Loucy (cell line): ENCODE data around the gene OBI1.
A peak's percentile ranks its signal among the peaks of the same experiment; 100 is the strongest.

Source experiments
- H2AFZ ChIP-seq: fragments of 200-600 bp; sonication (generic); 2 replicates; pipeline ENCODE4 v1.6.0; 2016; ENCODE audit warnings: antibody characterized with exemption, mild to moderate bottlenecking, low read length, moderate library complexity
- H3F3A ChIP-seq: fragments of 200-600 bp; 2 replicates; pipeline ENCODE4 v1.6.0; 2016; ENCODE audit warnings: antibody characterized with exemption, low read depth, mild to moderate bottlenecking
- H3K27me3 ChIP-seq: fragments of 200-600 bp; sonication (generic); 2 replicates; pipeline ENCODE4 v1.6.1; 2014; ENCODE audit warnings: low read length, mild to moderate bottlenecking; ENCODE audit not compliant: insufficient read depth, poor library complexity, severe bottlenecking
- H3K36me3 ChIP-seq: fragments of 200-600 bp; sonication (generic); 2 replicates; pipeline ENCODE4 v1.6.1; 2016; ENCODE audit warnings: low read length; ENCODE audit not compliant: insufficient read depth
- H3K4me1 ChIP-seq: fragments of 200-600 bp; sonication (generic); 2 replicates; pipeline ENCODE4 v1.5.1; 2014; ENCODE audit warnings: low read length, mild to moderate bottlenecking; ENCODE audit not compliant: insufficient read depth, poor library complexity, severe bottlenecking
- H3K4me2 ChIP-seq: fragments of 200-600 bp; sonication (generic); 2 replicates; pipeline ENCODE4 v1.6.0; 2014; ENCODE audit warnings: antibody characterized with exemption, low read length, low read depth, mild to moderate bottlenecking; ENCODE audit not compliant: poor library complexity, severe bottlenecking
- H3K4me3 ChIP-seq: fragments of 200-600 bp; sonication (generic); 2 replicates; pipeline ENCODE4 v1.5.1; 2014; ENCODE audit warnings: low read length, mild to moderate bottlenecking, mixed read lengths; ENCODE audit not compliant: poor library complexity, severe bottlenecking
- H3K79me2 ChIP-seq: fragments of 200-600 bp; sonication (generic); 2 replicates; pipeline ENCODE4 v1.6.1; 2014; ENCODE audit warnings: low read length; ENCODE audit not compliant: insufficient read depth
- H3K9ac ChIP-seq: fragments of 200-600 bp; sonication (generic); 2 replicates; pipeline ENCODE4 v1.6.0; 2014; ENCODE audit warnings: mild to moderate bottlenecking, low read depth, low read length, moderate library complexity; ENCODE audit not compliant: poor library complexity, severe bottlenecking
- H3K9me2 ChIP-seq: fragments of 200-600 bp; sonication (generic); replicated peaks from 2 replicates; pipeline ENCODE4 v1.6.1; 2016; ENCODE audit warnings: low read depth, low read length, mixed read lengths
- H3K9me3 ChIP-seq: fragments of 200-600 bp; sonication (generic); 2 replicates; pipeline ENCODE4 v1.6.1; 2014; ENCODE audit warnings: mild to moderate bottlenecking, antibody characterized with exemption, low read length, low read depth; ENCODE audit not compliant: insufficient read depth
- H4K20me1 ChIP-seq: fragments of 200-600 bp; sonication (generic); 2 replicates; pipeline ENCODE4 v1.6.0; 2014; ENCODE audit warnings: antibody characterized with exemption, low read length, mild to moderate bottlenecking; ENCODE audit not compliant: insufficient read depth, poor library complexity, severe bottlenecking
- EZH2phosphoT487 ChIP-seq: fragments of 200-600 bp; IDR thresholded peaks from 2 replicates; pipeline ENCODE4 v1.6.1; 2018; ENCODE audit warnings: antibody characterized with exemption, mild to moderate bottlenecking, moderate library complexity, borderline replicate concordance
- TF ChIP-seq, protein P1 (sequence below): fragments of 200-600 bp; sonication (generic); conservative IDR thresholded peaks from 2 replicates; pipeline ENCODE4 v1.5.1; 2014; ENCODE audit warnings: mild to moderate bottlenecking, antibody characterized with exemption, low read length

Gene OBI1

DNA sequence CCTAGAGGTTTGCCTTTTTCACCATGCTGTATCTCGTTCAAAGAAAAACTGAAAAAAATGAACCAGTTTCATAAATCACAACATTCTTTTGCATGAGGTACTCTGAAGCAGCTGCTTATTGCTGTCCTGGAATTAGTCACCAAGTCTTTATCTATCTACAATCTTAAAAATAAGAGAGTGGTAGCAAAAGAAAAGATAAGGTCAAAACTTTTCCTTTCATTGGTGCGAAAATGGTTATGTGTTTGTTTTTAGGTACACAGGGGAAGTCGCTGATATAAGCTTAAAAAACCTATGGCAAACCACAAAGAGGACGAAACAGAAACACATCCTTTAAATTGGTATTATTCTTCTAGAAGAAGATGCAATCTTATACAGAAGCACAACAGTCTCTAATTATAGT lies 20.7 kb downstream of the OBI1 start:
- peaks cover 85% of the 10 kb centered on the region for H3K36me3 ChIP-seq
- no peaks in the 10 kb centered on the region for H3K9me2 ChIP-seq

DNA sequence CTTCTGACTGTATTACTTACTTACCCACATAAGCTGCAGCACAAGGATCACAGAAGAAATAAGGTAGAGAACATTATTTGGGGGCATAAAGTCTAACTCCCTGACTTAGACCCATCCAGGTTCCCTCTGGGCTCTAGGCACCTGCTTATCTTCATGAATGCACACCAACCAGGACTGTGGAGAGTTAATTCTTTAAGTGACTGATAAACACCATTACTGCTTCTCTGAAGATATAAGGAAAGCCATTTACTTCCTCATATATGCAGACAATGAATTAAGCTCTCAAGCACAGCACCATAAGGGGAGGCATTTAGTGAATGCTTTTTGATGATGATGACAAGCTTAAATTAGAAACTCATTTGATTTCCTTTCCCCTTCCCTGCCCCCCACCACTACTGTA lies 22.5 kb downstream of the OBI1 start:
- Histone ChIP-seq H3K27me3 (no peaks in the 10 kb centered on the region), H4K20me1 (peaks cover 36% of the 10 kb centered on the region)

More for the DNA sequence above, 20.7 kb downstream of the OBI1 start:
- Histone ChIP-seq H4K20me1 (peaks cover 49% of the 10 kb centered on the region), H3K9me3 (no peaks in the 10 kb centered on the region), H3K9ac (no peak overlapping the region), H3F3A (peaks cover 12% of the 10 kb centered on the region), H3K4me3 (no peak overlapping the region), H3K27me3 (no peaks in the 10 kb centered on the region), H2AFZ (no peak overlapping the region), H3K4me1 (peaks cover 31% of the 10 kb centered on the region), H3K4me2 (peak overlapping the region; percentile 38), H3K79me2 (peaks cover 60% of the 10 kb centered on the region)
- TF ChIP-seq, protein P1, sequence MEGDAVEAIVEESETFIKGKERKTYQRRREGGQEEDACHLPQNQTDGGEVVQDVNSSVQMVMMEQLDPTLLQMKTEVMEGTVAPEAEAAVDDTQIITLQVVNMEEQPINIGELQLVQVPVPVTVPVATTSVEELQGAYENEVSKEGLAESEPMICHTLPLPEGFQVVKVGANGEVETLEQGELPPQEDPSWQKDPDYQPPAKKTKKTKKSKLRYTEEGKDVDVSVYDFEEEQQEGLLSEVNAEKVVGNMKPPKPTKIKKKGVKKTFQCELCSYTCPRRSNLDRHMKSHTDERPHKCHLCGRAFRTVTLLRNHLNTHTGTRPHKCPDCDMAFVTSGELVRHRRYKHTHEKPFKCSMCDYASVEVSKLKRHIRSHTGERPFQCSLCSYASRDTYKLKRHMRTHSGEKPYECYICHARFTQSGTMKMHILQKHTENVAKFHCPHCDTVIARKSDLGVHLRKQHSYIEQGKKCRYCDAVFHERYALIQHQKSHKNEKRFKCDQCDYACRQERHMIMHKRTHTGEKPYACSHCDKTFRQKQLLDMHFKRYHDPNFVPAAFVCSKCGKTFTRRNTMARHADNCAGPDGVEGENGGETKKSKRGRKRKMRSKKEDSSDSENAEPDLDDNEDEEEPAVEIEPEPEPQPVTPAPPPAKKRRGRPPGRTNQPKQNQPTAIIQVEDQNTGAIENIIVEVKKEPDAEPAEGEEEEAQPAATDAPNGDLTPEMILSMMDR = no peak
- TF ChIP-seq EZH2phosphoT487 = no peak

DNA sequence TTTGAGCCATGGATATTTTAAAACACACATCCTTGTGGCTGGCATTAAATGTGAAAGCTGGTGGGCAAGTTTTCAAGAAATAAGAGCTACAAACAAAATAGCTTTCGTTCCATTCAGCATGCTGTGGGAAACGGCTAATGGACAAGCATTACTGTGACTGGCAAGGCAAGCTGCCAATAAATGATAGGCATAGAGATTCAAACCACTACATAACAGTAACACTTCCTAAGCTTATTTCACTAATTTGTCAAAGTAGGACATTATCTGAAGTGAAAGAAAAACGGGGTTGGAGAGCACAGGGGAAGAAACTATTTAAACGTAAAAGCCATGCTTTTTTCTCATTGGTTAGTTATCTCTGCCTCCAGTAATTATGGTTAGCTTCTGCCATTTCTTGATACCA lies 26.0 kb downstream of the OBI1 start:
- Histone ChIP-seq H3K9ac (no peak overlapping the region), H3F3A (peaks cover 4% of the 10 kb centered on the region), H3K36me3 (peaks cover 87% of the 10 kb centered on the region), H3K4me2 (no peak overlapping the region), H3K4me1 (peaks cover 45% of the 10 kb centered on the region), H3K9me2 (no peaks in the 10 kb centered on the region), H3K79me2 (peaks cover 60% of the 10 kb centered on the region), H4K20me1 (peaks cover 43% of the 10 kb centered on the region), H3K4me3 (no peak overlapping the region), H3K27me3 (no peaks in the 10 kb centered on the region), H3K9me3 (no peaks in the 10 kb centered on the region), H2AFZ (no peak overlapping the region)
- no peak for TF ChIP-seq EZH2phosphoT487
- TF ChIP-seq, protein P1 = no peak

More for the DNA sequence above, 22.5 kb downstream of the OBI1 start:
- H2AFZ ChIP-seq = no peak overlapping the region
- no peak overlapping the region for H3K9ac ChIP-seq
- H3F3A ChIP-seq = peaks cover 12% of the 10 kb centered on the region
- peaks cover 32% of the 10 kb centered on the region for H3K4me1 ChIP-seq
- H3K9me2 ChIP-seq = no peaks in the 10 kb centered on the region
- H3K36me3 ChIP-seq = peaks cover 88% of the 10 kb centered on the region
- H3K9me3 ChIP-seq = no peaks in the 10 kb centered on the region
- no peak overlapping the region for H3K4me2 ChIP-seq
- peaks cover 53% of the 10 kb centered on the region for H3K79me2 ChIP-seq
- no peak overlapping the region for H3K4me3 ChIP-seq
- TF ChIP-seq, protein P1 = no peak
- no peak for TF ChIP-seq EZH2phosphoT487
